Measurements from ENCODE around the gene SV2B. TPM values are rescaled to one million over a fixed set of nuclear protein-coding genes. Genes with fewer than 3 reads are reported as not detected.

The SV2B gene
- total RNA-seq, 1 donor from 2014 or later = 0.87 TPM

- no peaks in the 10 kb centered on the region for H3K4me1 ChIP-seq
- no peak overlapping the region for H3K4me3 ChIP-seq
- intact Hi-C loops (cut with DNase I) = no loop called here
- TF ChIP-seq, protein P1, sequence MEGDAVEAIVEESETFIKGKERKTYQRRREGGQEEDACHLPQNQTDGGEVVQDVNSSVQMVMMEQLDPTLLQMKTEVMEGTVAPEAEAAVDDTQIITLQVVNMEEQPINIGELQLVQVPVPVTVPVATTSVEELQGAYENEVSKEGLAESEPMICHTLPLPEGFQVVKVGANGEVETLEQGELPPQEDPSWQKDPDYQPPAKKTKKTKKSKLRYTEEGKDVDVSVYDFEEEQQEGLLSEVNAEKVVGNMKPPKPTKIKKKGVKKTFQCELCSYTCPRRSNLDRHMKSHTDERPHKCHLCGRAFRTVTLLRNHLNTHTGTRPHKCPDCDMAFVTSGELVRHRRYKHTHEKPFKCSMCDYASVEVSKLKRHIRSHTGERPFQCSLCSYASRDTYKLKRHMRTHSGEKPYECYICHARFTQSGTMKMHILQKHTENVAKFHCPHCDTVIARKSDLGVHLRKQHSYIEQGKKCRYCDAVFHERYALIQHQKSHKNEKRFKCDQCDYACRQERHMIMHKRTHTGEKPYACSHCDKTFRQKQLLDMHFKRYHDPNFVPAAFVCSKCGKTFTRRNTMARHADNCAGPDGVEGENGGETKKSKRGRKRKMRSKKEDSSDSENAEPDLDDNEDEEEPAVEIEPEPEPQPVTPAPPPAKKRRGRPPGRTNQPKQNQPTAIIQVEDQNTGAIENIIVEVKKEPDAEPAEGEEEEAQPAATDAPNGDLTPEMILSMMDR (IDR thresholded peaks at IDR 0.05) = no peak
- DNase-seq (no peak), ATAC-seq (no peak)
- H3K36me3 ChIP-seq = no peaks in the 10 kb centered on the region
- H3K27ac ChIP-seq = no peak overlapping the region
- H3K27me3 ChIP-seq = no peaks in the 10 kb centered on the region
- H3K9me3 ChIP-seq = no peaks in the 10 kb centered on the region
Observed at GRCh38 chr15:91329914-91330313, 229.9 kb downstream of the SV2B start.

GRCh38 chr15:91331581-91331980, 231.5 kb downstream of the SV2B start:
- H3K4me1 ChIP-seq = no peaks in the 10 kb centered on the region
- H3K36me3 ChIP-seq = no peaks in the 10 kb centered on the region
- no peaks in the 10 kb centered on the region for H3K9me3 ChIP-seq
- TF ChIP-seq, protein P1 (IDR thresholded peaks at IDR 0.05) = no peak
- no peak overlapping the region for H3K27ac ChIP-seq
- H3K27me3 ChIP-seq = no peaks in the 10 kb centered on the region
- no peak overlapping the region for H3K4me3 ChIP-seq
- ATAC-seq (no peak), DNase-seq (no peak)
- intact Hi-C loops (cut with DNase I) = no loop called here

DNA sequence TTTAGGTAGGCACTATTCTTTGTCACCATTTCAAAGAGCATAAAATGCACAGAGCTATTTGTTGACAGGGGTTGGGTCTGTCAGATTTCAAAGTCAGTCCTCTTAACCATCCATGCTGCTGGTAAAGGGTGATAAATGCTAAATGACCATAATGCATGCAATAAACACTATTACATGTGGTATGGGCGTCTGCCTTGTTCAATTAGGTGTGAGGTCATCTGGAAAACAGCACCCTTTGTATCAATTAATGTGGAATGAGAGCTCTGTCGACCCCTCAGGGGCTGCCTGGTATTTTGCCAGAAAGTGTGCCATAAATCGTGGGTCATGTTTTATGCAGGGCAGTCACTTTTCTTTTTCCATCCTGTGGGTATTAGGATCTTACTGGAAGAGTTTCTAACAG, 235.6 kb downstream of the SV2B start:
- H3K27ac ChIP-seq = no peak overlapping the region
- intact Hi-C loops (cut with DNase I) = no loop called here

GRCh38 chr15:91336687-91337086, 236.6 kb downstream of the SV2B start:
- TF ChIP-seq, protein P1 (IDR thresholded peaks at IDR 0.05) = no peak
- H3K27ac ChIP-seq = no peak overlapping the region
- ATAC-seq (no peak), DNase-seq (no peak)
- intact Hi-C loops (cut with DNase I) = no loop called here
- no peaks in the 10 kb centered on the region for H3K36me3 ChIP-seq
- H3K4me1 ChIP-seq = no peaks in the 10 kb centered on the region
- no peaks in the 10 kb centered on the region for H3K9me3 ChIP-seq
- peaks cover 11% of the 10 kb centered on the region for H3K27me3 ChIP-seq
- no peak overlapping the region for H3K4me3 ChIP-seq

More for the DNA sequence above, 235.6 kb downstream of the SV2B start:
- Histone ChIP-seq H3K4me1 (no peaks in the 10 kb centered on the region), H3K9me3 (no peaks in the 10 kb centered on the region), H3K27me3 (peaks cover 11% of the 10 kb centered on the region), H3K36me3 (no peaks in the 10 kb centered on the region), H3K4me3 (no peak overlapping the region)
- DNase-seq (no peak), ATAC-seq (no peak)
- TF ChIP-seq, protein P1 (IDR thresholded peaks at IDR 0.05) = no peak

DNA sequence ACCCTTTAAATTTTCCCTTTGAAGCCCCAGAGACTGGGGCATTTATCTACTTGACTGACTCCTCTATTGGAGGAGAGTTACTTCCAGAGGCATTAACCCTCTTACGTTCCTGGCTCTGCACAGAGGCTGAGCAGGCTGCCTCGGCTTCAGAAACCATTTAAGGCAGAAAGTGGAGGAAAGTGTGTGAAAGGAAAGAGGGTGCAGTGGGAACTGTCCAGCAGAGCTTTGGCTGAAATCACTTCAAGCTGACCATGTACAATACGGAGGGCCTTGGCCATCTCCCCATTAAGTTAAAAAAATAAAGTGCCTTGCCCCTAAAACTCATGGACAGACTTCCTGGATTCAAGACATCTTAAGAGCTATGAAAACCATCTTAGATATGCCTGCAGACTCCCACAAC, 238.7 kb downstream of the SV2B start:
- ATAC-seq = no peak

More for the DNA sequence above, 238.7 kb downstream of the SV2B start:
- H3K36me3 ChIP-seq = no peaks in the 10 kb centered on the region
- TF ChIP-seq, protein P1 (IDR thresholded peaks at IDR 0.05) = no peak
- H3K9me3 ChIP-seq = no peaks in the 10 kb centered on the region
- H3K27ac ChIP-seq = no peak overlapping the region
- no peak overlapping the region for H3K4me3 ChIP-seq
- intact Hi-C loops (cut with DNase I) = no loop called here
- DNase-seq = no peak
- peaks cover 11% of the 10 kb centered on the region for H3K27me3 ChIP-seq
- H3K4me1 ChIP-seq = no peaks in the 10 kb centered on the region

Measured in upper lobe of right lung (tissue), 1 donor.